ENCODE data around the gene GFOD2. TPM values are rescaled to one million over a fixed set of nuclear protein-coding genes. Genes with fewer than 3 reads are reported as not detected.

Gene GFOD2
- total RNA-seq, 1 experiment from 2014 or later, result 13.4 TPM

DNA sequence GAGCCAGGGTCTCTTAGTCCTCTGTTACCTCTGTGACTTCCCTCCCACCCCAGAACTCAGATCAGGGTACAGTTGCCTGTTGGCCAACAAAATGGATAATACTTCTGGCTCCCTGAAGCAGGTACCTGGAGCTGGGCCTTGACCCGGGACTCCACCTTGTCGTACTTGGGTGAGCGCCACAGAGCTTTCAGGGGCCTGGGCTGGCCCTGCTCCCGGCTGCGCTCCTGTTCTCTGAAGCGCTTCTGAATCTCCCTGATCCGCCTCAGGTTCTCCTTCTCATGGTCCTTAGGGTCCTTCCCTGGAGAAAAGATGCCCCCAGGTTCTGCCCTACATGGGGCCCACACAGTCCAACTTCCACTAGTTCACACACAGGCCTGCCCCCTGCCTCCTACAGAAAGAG, 54.2 kb downstream of the GFOD2 start:
- peaks cover 10% of the 10 kb centered on the region for H3K4me1 ChIP-seq
- ChIA-PET POLR2A (no interaction called here), CTCF (interaction anchor here (0.6 to 6.3 kb wide), 3 partner anchors 55 to 144 kb away, joined by 3 to 60 read pairs (median 4); partner anchors contain the start of gene RANBP10)
- DNase-seq, result no peak
- no peaks in the 10 kb centered on the region for H3K9me3 Mint-ChIP-seq (ENCODE audit: unreplicated experiment)
- intact Hi-C loops (cut with micrococcal nuclease; ENCODE audit: unreplicated experiment), result no loop called here
- BruUV-seq (replicated peaks), result no TSS peak
- no peaks in the 10 kb centered on the region for H3K4me1 Mint-ChIP-seq (ENCODE audit: low read depth, unreplicated experiment)
- no peak overlapping the region for H3K27ac Mint-ChIP-seq (ENCODE audit: unreplicated experiment)
- no peaks in the 10 kb centered on the region for H3K36me3 ChIP-seq (ENCODE audit: control insufficient read depth, insufficient read depth, low read length)
- H3K9me3 ChIP-seq, result no peaks in the 10 kb centered on the region
- H3K4me3 ChIP-seq (ENCODE audit: low read depth, low read length), result no peak overlapping the region
- no peak overlapping the region for H3K4me3 Mint-ChIP-seq (ENCODE audit: unreplicated experiment)
- H3K36me3 Mint-ChIP-seq (ENCODE audit: insufficient read depth, unreplicated experiment), result peaks cover 27% of the 10 kb centered on the region
- no peaks in the 10 kb centered on the region for H3K27me3 ChIP-seq (replicated peaks; ENCODE audit: control insufficient read depth, insufficient read depth, low read length)
- TF ChIP-seq, protein P1, sequence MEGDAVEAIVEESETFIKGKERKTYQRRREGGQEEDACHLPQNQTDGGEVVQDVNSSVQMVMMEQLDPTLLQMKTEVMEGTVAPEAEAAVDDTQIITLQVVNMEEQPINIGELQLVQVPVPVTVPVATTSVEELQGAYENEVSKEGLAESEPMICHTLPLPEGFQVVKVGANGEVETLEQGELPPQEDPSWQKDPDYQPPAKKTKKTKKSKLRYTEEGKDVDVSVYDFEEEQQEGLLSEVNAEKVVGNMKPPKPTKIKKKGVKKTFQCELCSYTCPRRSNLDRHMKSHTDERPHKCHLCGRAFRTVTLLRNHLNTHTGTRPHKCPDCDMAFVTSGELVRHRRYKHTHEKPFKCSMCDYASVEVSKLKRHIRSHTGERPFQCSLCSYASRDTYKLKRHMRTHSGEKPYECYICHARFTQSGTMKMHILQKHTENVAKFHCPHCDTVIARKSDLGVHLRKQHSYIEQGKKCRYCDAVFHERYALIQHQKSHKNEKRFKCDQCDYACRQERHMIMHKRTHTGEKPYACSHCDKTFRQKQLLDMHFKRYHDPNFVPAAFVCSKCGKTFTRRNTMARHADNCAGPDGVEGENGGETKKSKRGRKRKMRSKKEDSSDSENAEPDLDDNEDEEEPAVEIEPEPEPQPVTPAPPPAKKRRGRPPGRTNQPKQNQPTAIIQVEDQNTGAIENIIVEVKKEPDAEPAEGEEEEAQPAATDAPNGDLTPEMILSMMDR (IDR thresholded peaks at IDR 0.05; ENCODE audit: insufficient read depth in 1 of 2, low read depth in 1 of 2, low read length in 1 of 2, severe bottlenecking in 1 of 2, unreplicated experiment in 1 of 2), result no peak
- H3K27me3 Mint-ChIP-seq (ENCODE audit: insufficient read depth, unreplicated experiment), result no peaks in the 10 kb centered on the region

DNA sequence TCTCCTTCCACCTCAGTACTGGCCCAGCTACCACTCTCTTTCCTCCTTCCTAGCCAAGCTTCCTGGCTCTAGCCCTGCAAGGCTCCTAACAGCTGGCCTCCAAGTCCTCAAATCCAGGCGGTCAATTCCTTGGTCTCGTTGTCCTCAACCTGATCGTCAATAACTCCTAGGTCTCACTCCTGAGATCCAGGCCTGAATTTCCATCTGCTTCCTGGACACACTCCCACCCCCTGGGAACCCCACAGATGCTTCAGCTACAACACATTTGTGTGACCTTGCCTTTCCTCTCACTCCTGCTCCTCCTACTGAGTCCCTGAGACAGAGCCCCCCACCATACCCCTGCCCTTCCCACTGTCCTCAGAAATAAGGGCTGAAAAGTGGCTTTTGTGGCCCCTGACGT, 54.9 kb downstream of the GFOD2 start:
- Mint-ChIP-seq H3K9me3 (ENCODE audit: unreplicated experiment) (no peaks in the 10 kb centered on the region), H3K27me3 (ENCODE audit: insufficient read depth, unreplicated experiment) (no peaks in the 10 kb centered on the region), H3K4me3 (ENCODE audit: unreplicated experiment) (no peak overlapping the region), H3K36me3 (ENCODE audit: insufficient read depth, unreplicated experiment) (peaks cover 33% of the 10 kb centered on the region), H3K27ac (ENCODE audit: unreplicated experiment) (no peak overlapping the region), H3K4me1 (ENCODE audit: low read depth, unreplicated experiment) (no peaks in the 10 kb centered on the region)
- no peak overlapping the region for H3K4me3 ChIP-seq (ENCODE audit: low read depth, low read length)
- peak in 1 of 2 experiments; percentile 19 for DNase-seq
- H3K36me3 ChIP-seq (ENCODE audit: control insufficient read depth, insufficient read depth, low read length), result no peaks in the 10 kb centered on the region
- TF ChIP-seq, protein P1 (IDR thresholded peaks at IDR 0.05; ENCODE audit: insufficient read depth in 1 of 2, low read depth in 1 of 2, low read length in 1 of 2, severe bottlenecking in 1 of 2, unreplicated experiment in 1 of 2), result no peak
- no peaks in the 10 kb centered on the region for H3K9me3 ChIP-seq
- peaks cover 11% of the 10 kb centered on the region for H3K4me1 ChIP-seq
- BruUV-seq (replicated peaks), result no TSS peak
- intact Hi-C loops (cut with micrococcal nuclease; ENCODE audit: unreplicated experiment), result no loop called here
- H3K27me3 ChIP-seq (replicated peaks; ENCODE audit: control insufficient read depth, insufficient read depth, low read length), result no peaks in the 10 kb centered on the region
- ChIA-PET CTCF (interaction anchor here (0.9 to 6.3 kb wide), 3 partner anchors 143 to 201 kb away, joined by 3 to 60 read pairs (median 8); no protein-coding TSS in a partner anchor), POLR2A (no interaction called here)

DNA sequence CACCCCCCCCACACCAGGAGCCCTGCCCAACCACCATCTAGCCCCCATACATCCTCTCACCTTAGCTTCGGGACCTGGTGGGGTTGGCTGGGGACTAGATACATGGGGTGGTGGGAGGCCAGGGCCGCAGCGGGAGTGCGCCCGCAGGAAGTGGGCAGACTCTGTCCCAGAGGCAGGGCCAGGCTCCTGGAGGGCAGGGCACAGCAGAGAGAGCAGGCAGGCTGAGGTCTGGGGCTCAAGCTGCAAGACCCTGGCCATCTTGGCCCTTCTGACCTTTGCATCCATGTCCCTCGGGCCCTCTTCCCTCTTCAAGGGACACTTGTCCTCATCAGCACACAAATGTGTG, 55.3 kb downstream of the GFOD2 start:
- Histone ChIP-seq H3K4me1 (peaks cover 15% of the 10 kb centered on the region), H3K4me3 (ENCODE audit: low read depth, low read length) (no peak overlapping the region), H3K27me3 (replicated peaks; ENCODE audit: control insufficient read depth, insufficient read depth, low read length) (no peaks in the 10 kb centered on the region), H3K36me3 (ENCODE audit: control insufficient read depth, insufficient read depth, low read length) (no peaks in the 10 kb centered on the region), H3K9me3 (no peaks in the 10 kb centered on the region)
- ChIA-PET CTCF (interaction anchor here (0.9 to 6.3 kb wide), 3 partner anchors 143 to 202 kb away, joined by 3 to 60 read pairs (median 8); no protein-coding TSS in a partner anchor), POLR2A (no interaction called here)
- peak in 1 of 2 experiments; percentile 33 for DNase-seq
- no peaks in the 10 kb centered on the region for H3K9me3 Mint-ChIP-seq (ENCODE audit: unreplicated experiment)
- H3K36me3 Mint-ChIP-seq (ENCODE audit: insufficient read depth, unreplicated experiment), result peaks cover 37% of the 10 kb centered on the region
- BruUV-seq (replicated peaks), result no TSS peak
- TF ChIP-seq, protein P1 (IDR thresholded peaks at IDR 0.05; ENCODE audit: insufficient read depth in 1 of 2, low read depth in 1 of 2, low read length in 1 of 2, severe bottlenecking in 1 of 2, unreplicated experiment in 1 of 2), result no peak
- H3K27ac Mint-ChIP-seq (ENCODE audit: unreplicated experiment), result no peak overlapping the region
- intact Hi-C loops (cut with micrococcal nuclease; ENCODE audit: unreplicated experiment), result no loop called here
- no peaks in the 10 kb centered on the region for H3K4me1 Mint-ChIP-seq (ENCODE audit: low read depth, unreplicated experiment)
- H3K27me3 Mint-ChIP-seq (ENCODE audit: insufficient read depth, unreplicated experiment), result no peaks in the 10 kb centered on the region
- no peak overlapping the region for H3K4me3 Mint-ChIP-seq (ENCODE audit: unreplicated experiment)
